Measurements from ENCODE around the gene MPP4. TPM values are rescaled to one million over a fixed set of nuclear protein-coding genes. Genes with fewer than 3 reads are reported as not detected.

Gene MPP4
- total and polyA plus RNA-seq, 10 of the 15 experiments (the other 5 are each of a cell fraction or from before 2014, with no cell fraction given) = 0.03 to 0.14 (median 0.05) TPM; not detected in 4

Small RNAs within 50 kb of the gene (small RNA-seq; reads per million reads assigned to genes)
- not detected for gene RNU6-651P

Other genes starting within 250 kb of the MPP4 start
- gene TRAK2, start 247.2 kb downstream of the MPP4 start, total RNA-seq (2014; rRNA removed) = 11.9 and 13.6 TPM in 2 replicates
- 15.2 and 16.4 TPM in 2 replicates for gene TRAK2, start 247.2 kb downstream of the MPP4 start, total RNA-seq (2014; rRNA removed; fragmentation: Illumina TruSeq; extraction: Trizol)
- 20.0 and 20.6 TPM in 2 replicates for gene TRAK2, start 247.2 kb downstream of the MPP4 start, total RNA-seq (2021)
- gene TRAK2, start 247.2 kb downstream of the MPP4 start, polyA plus RNA-seq (2011; rRNA removed) = 10.3 and 12.7 TPM in 2 replicates
- gene TRAK2, start 247.2 kb downstream of the MPP4 start, polyA plus RNA-seq (2014; fragmentation: Illumina TruSeq; extraction: Trizol) = 16.4 and 19.9 TPM in 2 replicates
- 1 to 10 TPM; 5.2 to 5.5 TPM for gene TRAK2, start 247.2 kb downstream of the MPP4 start, polyA plus RNA-seq (2014; fragmentation: Nextera tagmentation; extraction: Ambion mirVana)
- gene TRAK2, start 247.2 kb downstream of the MPP4 start, polyA plus RNA-seq (2014; rRNA removed) = 8.4 and 9.9 TPM in 2 replicates
- gene TRAK2, start 247.2 kb downstream of the MPP4 start, polyA plus RNA-seq (2016; fragmentation: Nextera tagmentation; extraction: Ambion mirVana) = 10 to 100 TPM; 11.8 to 14.1 TPM
- 29.7 and 36.7 TPM in 2 replicates for gene STRADB, start 246.9 kb downstream of the MPP4 start, total RNA-seq (2014; rRNA removed)
- gene STRADB, start 246.9 kb downstream of the MPP4 start, total RNA-seq (2014; rRNA removed; fragmentation: Illumina TruSeq; extraction: Trizol) = 39.8 and 42.2 TPM in 2 replicates
- gene STRADB, start 246.9 kb downstream of the MPP4 start, total RNA-seq (2021) = 33.0 and 34.7 TPM in 2 replicates
- 7.6 and 11.1 TPM in 2 replicates for gene STRADB, start 246.9 kb downstream of the MPP4 start, polyA plus RNA-seq (2011; rRNA removed)
- gene STRADB, start 246.9 kb downstream of the MPP4 start, polyA plus RNA-seq (2014; fragmentation: Illumina TruSeq; extraction: Trizol) = 39.0 and 46.6 TPM in 2 replicates
- gene STRADB, start 246.9 kb downstream of the MPP4 start, polyA plus RNA-seq (2014; fragmentation: Nextera tagmentation; extraction: Ambion mirVana) = 10 to 100 TPM; 12.1 to 15.4 TPM
- gene STRADB, start 246.9 kb downstream of the MPP4 start, polyA plus RNA-seq (2014; rRNA removed) = 23.1 and 28.8 TPM in 2 replicates
- 10 to 100 TPM; 54.5 to 58.3 TPM for gene STRADB, start 246.9 kb downstream of the MPP4 start, polyA plus RNA-seq (2016; fragmentation: Nextera tagmentation; extraction: Ambion mirVana)
- 17.7 and 25.4 TPM in 2 replicates for gene TMEM237, start 55.1 kb downstream of the MPP4 start, total RNA-seq (2014; rRNA removed)
- gene TMEM237, start 55.1 kb downstream of the MPP4 start, total RNA-seq (2014; rRNA removed; fragmentation: Illumina TruSeq; extraction: Trizol) = 26.1 and 29.7 TPM in 2 replicates
- gene TMEM237, start 55.1 kb downstream of the MPP4 start, total RNA-seq (2021) = 21.0 and 23.8 TPM in 2 replicates
- 15.0 and 16.8 TPM in 2 replicates for gene TMEM237, start 55.1 kb downstream of the MPP4 start, polyA plus RNA-seq (2011; rRNA removed)
- 28.9 and 36.1 TPM in 2 replicates for gene TMEM237, start 55.1 kb downstream of the MPP4 start, polyA plus RNA-seq (2014; fragmentation: Illumina TruSeq; extraction: Trizol)
- gene TMEM237, start 55.1 kb downstream of the MPP4 start, polyA plus RNA-seq (2014; fragmentation: Nextera tagmentation; extraction: Ambion mirVana) = 10 to 100 TPM; 34.9 to 39.0 TPM
- 17.6 and 20.6 TPM in 2 replicates for gene TMEM237, start 55.1 kb downstream of the MPP4 start, polyA plus RNA-seq (2014; rRNA removed)
- 10 to 100 TPM; 43.4 to 43.7 TPM for gene TMEM237, start 55.1 kb downstream of the MPP4 start, polyA plus RNA-seq (2016; fragmentation: Nextera tagmentation; extraction: Ambion mirVana)
- gene ALS2, start 82.3 kb upstream of the MPP4 start, total RNA-seq (2014; rRNA removed) = 7.2 and 8.7 TPM in 2 replicates
- 9.1 TPM in 2 replicates for gene ALS2, start 82.3 kb upstream of the MPP4 start, total RNA-seq (2014; rRNA removed; fragmentation: Illumina TruSeq; extraction: Trizol)
- 9.3 and 13.0 TPM in 2 replicates for gene ALS2, start 82.3 kb upstream of the MPP4 start, total RNA-seq (2021)
- gene ALS2, start 82.3 kb upstream of the MPP4 start, polyA plus RNA-seq (2011; rRNA removed) = 9.6 and 11.2 TPM in 2 replicates
- 10.4 and 16.3 TPM in 2 replicates for gene ALS2, start 82.3 kb upstream of the MPP4 start, polyA plus RNA-seq (2014; fragmentation: Illumina TruSeq; extraction: Trizol)
- 1 to 10 TPM; 2.4 to 4.2 TPM for gene ALS2, start 82.3 kb upstream of the MPP4 start, polyA plus RNA-seq (2014; fragmentation: Nextera tagmentation; extraction: Ambion mirVana)
- 6.9 and 7.4 TPM in 2 replicates for gene ALS2, start 82.3 kb upstream of the MPP4 start, polyA plus RNA-seq (2014; rRNA removed)
- 1 to 10 TPM; 6.1 to 7.9 TPM for gene ALS2, start 82.3 kb upstream of the MPP4 start, polyA plus RNA-seq (2016; fragmentation: Nextera tagmentation; extraction: Ambion mirVana)
- gene CDK15, start 107.9 kb upstream of the MPP4 start, total RNA-seq (2014; rRNA removed) = not detected in 2 replicates
- 0.04 TPM in 1 of 2 replicates, not detected in the other for gene CDK15, start 107.9 kb upstream of the MPP4 start, total RNA-seq (2014; rRNA removed; fragmentation: Illumina TruSeq; extraction: Trizol)
- not detected in 2 replicates for gene CDK15, start 107.9 kb upstream of the MPP4 start, total RNA-seq (2021)
- gene CDK15, start 107.9 kb upstream of the MPP4 start, polyA plus RNA-seq (2011; rRNA removed) = 0.01 TPM in 1 of 2 replicates, not detected in the other
- gene CDK15, start 107.9 kb upstream of the MPP4 start, polyA plus RNA-seq (2014; fragmentation: Illumina TruSeq; extraction: Trizol) = not detected in 2 replicates
- not detected for gene CDK15, start 107.9 kb upstream of the MPP4 start, polyA plus RNA-seq (2014; fragmentation: Nextera tagmentation; extraction: Ambion mirVana)
- gene CDK15, start 107.9 kb upstream of the MPP4 start, polyA plus RNA-seq (2014; rRNA removed) = not detected in 2 replicates
- not detected for gene CDK15, start 107.9 kb upstream of the MPP4 start, polyA plus RNA-seq (2016; fragmentation: Nextera tagmentation; extraction: Ambion mirVana)